PC-3 (cell line): ENCODE measurements around the gene ZNF628. TPM values are rescaled to one million over a fixed set of nuclear protein-coding genes. Genes with fewer than 3 reads are reported as not detected.
A peak's percentile ranks its signal among the peaks of the same experiment; 100 is the strongest.

Experiments used
- ATAC-seq: fragments of 200-7000 bp; cut with Tn5 transposase; 2 replicates; pipeline ENCODE4 v1.9.1; 2020; ENCODE audit warnings: mild to moderate bottlenecking, moderate library complexity
- BruUV-seq: library from RNA; stranded (reverse); fragments of 400-500 nt; replicated peaks from 2 replicates; lab custom pipeline; 2021; lab: Mats Ljungman, UMichigan
- CTCF ChIA-PET: fragments of 300-600 bp; sonication (Branson Sonifier 250); formaldehyde crosslinking; loops from one replicate; lab custom pipeline; 2022; ENCODE audit warnings: antibody characterized with exemption; lab: Charles Lee
- POLR2A ChIA-PET: fragments of 300-600 bp; sonication (Branson Sonifier 250); formaldehyde crosslinking; loops from one replicate; lab custom pipeline; 2022; ENCODE audit warnings: antibody characterized with exemption; ENCODE audit not compliant: unreplicated experiment; lab: Charles Lee
- DNase-seq: peaks from one replicate; pipeline ENCODE4 v3.0.0-alpha.2; 2015
- H2AFZ ChIP-seq: fragments of 300-600 bp; sonication (generic); 2 replicates; pipeline ENCODE4 v1.6.0; 2016; ENCODE audit warnings: antibody characterized with exemption, low read length
- H3F3A ChIP-seq: fragments of 300-600 bp; sonication (generic); one replicate; pipeline ENCODE4 v1.6.0; 2017; ENCODE audit warnings: antibody characterized with exemption, low read length, control low read depth, mild to moderate bottlenecking; ENCODE audit not compliant: unreplicated experiment
- H3K27ac ChIP-seq: fragments of 300-600 bp; sonication (generic); 2 replicates; pipeline ENCODE4 v1.5.1; 2016; ENCODE audit warnings: mild to moderate bottlenecking, low read length
- H3K27me3 ChIP-seq: fragments of 300-600 bp; sonication (generic); 2 replicates; pipeline ENCODE4 v1.6.1; 2016; ENCODE audit warnings: low read length, mixed read lengths
- H3K36me3 ChIP-seq: fragments of 300-600 bp; sonication (generic); 2 replicates; pipeline ENCODE4 v1.6.1; 2016; ENCODE audit warnings: low read depth, mixed run types, low read length, mixed read lengths
- H3K4me1 ChIP-seq: fragments of 300-600 bp; sonication (generic); 2 replicates; pipeline ENCODE4 v1.5.1; 2016; ENCODE audit warnings: low read length; ENCODE audit not compliant: insufficient read depth
- H3K4me2 ChIP-seq: fragments of 300-600 bp; sonication (generic); 2 replicates; pipeline ENCODE4 v1.6.0; 2016; ENCODE audit warnings: low read length
- H3K4me3 ChIP-seq: fragments of 300-600 bp; sonication (generic); 2 replicates; pipeline ENCODE4 v1.5.1; 2016; ENCODE audit warnings: mild to moderate bottlenecking, low read length, mixed read lengths
- H3K79me2 ChIP-seq: fragments of 300-600 bp; sonication (generic); 2 replicates; pipeline ENCODE4 v1.6.1; 2017; ENCODE audit warnings: low read length, mixed read lengths
- H3K9ac ChIP-seq: fragments of 300-600 bp; sonication (generic); 2 replicates; pipeline ENCODE4 v1.6.0; 2016; ENCODE audit warnings: mild to moderate bottlenecking, low read length
- H3K9me2 ChIP-seq: fragments of 300-600 bp; sonication (generic); replicated peaks from 2 replicates; pipeline ENCODE4 v1.6.1; 2016; ENCODE audit warnings: mixed run types, low read length, mixed read lengths
- H3K9me3 ChIP-seq: fragments of 300-600 bp; sonication (generic); 2 replicates; pipeline ENCODE4 v1.6.1; 2016; ENCODE audit warnings: low read length, mixed read lengths
- H4K20me1 ChIP-seq: fragments of 300-600 bp; sonication (generic); 2 replicates; pipeline ENCODE4 v1.6.1; 2016; ENCODE audit warnings: low read length, mixed read lengths
- CTCF ChIP-seq: fragments of 300-600 bp; sonication (generic); conservative IDR thresholded peaks from 2 replicates; pipeline ENCODE4 v1.5.1; 2017; ENCODE audit warnings: antibody characterized with exemption, low read depth, mild to moderate bottlenecking, low read length
- EZH2 ChIP-seq: fragments of 300-600 bp; sonication (generic); IDR thresholded peaks from one replicate; pipeline ENCODE4 v1.6.1; 2017; ENCODE audit warnings: antibody characterized with exemption, mild to moderate bottlenecking, low read length; ENCODE audit not compliant: unreplicated experiment
- EZH2phosphoT487 ChIP-seq: fragments of 300-600 bp; sonication (generic); IDR thresholded peaks from 2 replicates; pipeline ENCODE4 v1.6.1; 2018; ENCODE audit warnings: mild to moderate bottlenecking, antibody characterized with exemption, low read length, borderline replicate concordance
- intact Hi-C: fragments of 100-400 bp; cut with micrococcal nuclease; formaldehyde crosslinking; loops from 2 replicates; pipeline ENCODE4 v1.9.0; 2023
- total RNA-seq: library from RNA; depleted of rRNA; stranded (reverse); fragments of >200 nt; gene quantifications from 2 replicates; pipeline ENCODE4 v1.2.3, GENCODE V29; 2014

Gene ZNF628
- total RNA-seq, 1 experiment from 2014 or later, result 11.8 TPM

GRCh38 chr19:55459950-55460657 lies 16.3 kb upstream of the ZNF628 start:
- DNase-seq (no peak), ATAC-seq (no peak)
- Histone ChIP-seq H3K4me2 (peak overlapping the region; percentile 97), H3F3A (no peaks in the 10 kb centered on the region), H4K20me1 (peaks cover 6% of the 10 kb centered on the region; the same call in 1 of the 2 replicates), H3K4me3 (peak overlapping the region; percentile 91), H3K27me3 (no peaks in the 10 kb centered on the region), H3K79me2 (peaks cover 27% of the 10 kb centered on the region), H2AFZ (no peak overlapping the region), H3K4me1 (peaks cover 13% of the 10 kb centered on the region), H3K9me3 (no peaks in the 10 kb centered on the region), H3K9ac (peak overlapping the region; percentile 97; the same call in 1 of the 2 replicates), H3K27ac (no peak overlapping the region), H3K9me2 (no peaks in the 10 kb centered on the region), H3K36me3 (peaks cover 5% of the 10 kb centered on the region; the same call in 1 of the 2 replicates)
- POLR2A ChIA-PET, result no interaction called here
- CTCF ChIA-PET, result interaction anchor here (0.6 kb wide), 3 partner anchors 17 to 164 kb away, joined by 3 to 4 read pairs (median 3); partner anchors contain the start of genes UBE2S and ZNF784
- intact Hi-C loops, result loop anchor here (5.0 kb wide), 1 partner anchor 172 kb away; no protein-coding TSS in a partner anchor
- TF ChIP-seq EZH2, result no peak
- TF ChIP-seq EZH2phosphoT487, result no peak
- TF ChIP-seq CTCF, result no peak
- BruUV-seq, result no TSS peak

GRCh38 chr19:55460670-55461258 lies 15.7 kb upstream of the ZNF628 start:
- no peaks in the 10 kb centered on the region for H3F3A ChIP-seq
- peaks cover 27% of the 10 kb centered on the region for H3K79me2 ChIP-seq
- no TSS peak for BruUV-seq
- CTCF ChIA-PET, result interaction anchor here (0.6 kb wide), 2 partner anchors 53 to 163 kb away, joined by 3 read pairs; partner anchors contain the start of genes UBE2S and ZNF784
- no peaks in the 10 kb centered on the region for H3K27me3 ChIP-seq
- H3K36me3 ChIP-seq, result 0 out of 2 replicates have a peak, but pooled peaks cover 2% of the 10 kb centered on the region
- DNase-seq (peak; percentile 76), ATAC-seq (peak; percentile 49)
- POLR2A ChIA-PET, result no interaction called here
- intact Hi-C loops, result loop anchor here (5.0 kb wide), 1 partner anchor 172 kb away; no protein-coding TSS in a partner anchor
- no peaks in the 10 kb centered on the region for H3K9me3 ChIP-seq
- no peaks in the 10 kb centered on the region for H3K9me2 ChIP-seq
- peak overlapping the region; percentile 81 for H3K27ac ChIP-seq
- peak overlapping the region; percentile 97 for H3K4me2 ChIP-seq
- peaks cover 13% of the 10 kb centered on the region for H3K4me1 ChIP-seq
- TF ChIP-seq EZH2phosphoT487 (no peak), CTCF (no peak), EZH2 (no peak)
- H3K4me3 ChIP-seq, result peak overlapping the region; percentile 91
- peak overlapping the region; percentile 97 for H3K9ac ChIP-seq
- peaks cover 6% of the 10 kb centered on the region; the same call in 1 of the 2 replicates for H4K20me1 ChIP-seq
- peak overlapping the region; percentile 85; the same call in 1 of the 2 replicates for H2AFZ ChIP-seq
